Germinal center (tissue), 1 donor: ENCODE measurements around the gene TRPM3.

Experiments used
- DNase-seq: peaks from one replicate; pipeline ENCODE4 v3.0.0; 2012; ENCODE audit warnings: mixed read lengths, low spot score

Gene TRPM3

DNA sequence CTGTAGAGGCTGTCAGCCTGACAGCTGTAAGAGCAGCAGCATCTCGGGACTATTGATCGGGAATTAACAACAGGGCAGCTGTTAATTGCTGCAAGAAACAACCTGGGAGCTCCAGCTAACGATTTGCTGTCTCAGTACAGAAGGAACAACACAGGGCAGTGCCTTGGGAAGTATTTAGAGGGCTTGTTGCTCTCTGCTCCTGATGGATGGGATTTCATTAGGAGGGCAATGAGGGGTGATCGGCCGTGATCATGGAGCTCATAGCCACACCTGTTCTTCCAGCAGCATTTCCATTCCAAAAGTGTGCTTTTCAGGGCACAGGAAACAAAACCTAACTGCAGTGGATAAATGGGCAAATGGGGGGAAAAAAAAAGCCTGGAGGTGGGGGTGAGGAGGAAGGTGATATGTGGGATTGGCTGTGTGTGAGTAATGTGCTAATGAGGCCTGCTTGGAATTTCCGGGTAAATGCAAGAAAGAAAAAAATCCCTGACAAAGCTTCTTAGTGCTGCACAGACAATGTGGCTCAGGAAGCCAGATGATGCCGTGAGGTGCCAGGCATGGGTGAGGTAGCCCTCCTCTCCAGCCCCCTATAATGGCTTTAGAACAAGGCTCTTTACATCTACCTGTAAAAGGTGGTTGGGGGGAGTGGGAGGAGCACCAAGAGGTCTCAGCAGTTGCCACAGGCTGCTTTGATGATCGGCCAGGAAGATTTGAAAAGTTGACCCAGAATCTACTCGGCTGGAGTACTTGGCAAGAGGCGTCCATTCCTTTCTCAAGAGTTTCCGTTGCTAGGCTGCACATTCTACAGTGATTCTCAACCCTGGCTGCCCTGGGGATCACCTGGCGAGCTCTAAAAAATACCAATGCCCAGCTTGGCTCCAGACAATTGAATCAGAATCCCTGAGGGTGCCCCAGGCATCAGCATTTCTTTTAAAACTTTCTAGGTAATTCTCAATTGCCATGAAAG is 567.4 kb downstream of the TRPM3 start:
- DNase-seq: no peak

DNA sequence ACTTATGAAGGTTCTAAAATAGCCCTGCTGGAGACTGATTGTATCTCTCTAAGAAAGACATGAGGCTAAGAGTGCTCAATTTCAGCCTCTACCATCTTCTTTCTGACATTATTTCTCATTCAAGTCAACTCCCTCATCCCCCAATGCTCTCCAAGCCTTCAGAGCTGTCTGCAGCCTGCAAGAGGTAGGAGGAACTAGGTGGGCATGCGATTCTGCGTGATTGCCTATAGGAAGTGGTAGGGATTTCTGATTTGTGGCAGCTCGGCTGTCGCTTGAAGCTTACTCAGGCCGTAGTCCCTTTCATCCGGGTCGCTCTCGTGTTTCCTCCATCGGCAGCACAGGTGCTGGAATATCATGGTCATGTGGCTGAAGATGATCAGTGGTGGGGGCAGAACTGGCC is 568.9 kb downstream of the TRPM3 start:
- DNase-seq: no peak

DNA sequence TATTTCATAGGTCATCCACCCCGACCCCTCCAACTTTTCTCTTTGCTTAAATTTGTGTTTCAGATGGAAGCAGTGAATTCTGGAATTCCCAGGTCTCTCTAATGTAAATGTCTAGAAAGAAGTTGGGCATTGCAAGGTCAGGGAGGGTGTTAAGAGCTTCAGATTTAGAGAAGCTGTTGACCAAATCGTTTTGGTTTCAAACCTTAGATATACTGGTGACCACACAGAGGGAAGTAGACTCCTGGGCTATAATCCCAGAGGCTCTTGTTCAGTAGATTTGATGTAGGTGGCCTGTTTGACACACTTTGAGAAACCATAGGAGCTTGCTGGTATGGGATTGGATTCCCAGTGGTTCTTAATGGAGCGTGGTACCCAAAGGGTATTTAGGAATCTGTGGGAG is 569.6 kb downstream of the TRPM3 start:
- DNase-seq: no peak

DNA sequence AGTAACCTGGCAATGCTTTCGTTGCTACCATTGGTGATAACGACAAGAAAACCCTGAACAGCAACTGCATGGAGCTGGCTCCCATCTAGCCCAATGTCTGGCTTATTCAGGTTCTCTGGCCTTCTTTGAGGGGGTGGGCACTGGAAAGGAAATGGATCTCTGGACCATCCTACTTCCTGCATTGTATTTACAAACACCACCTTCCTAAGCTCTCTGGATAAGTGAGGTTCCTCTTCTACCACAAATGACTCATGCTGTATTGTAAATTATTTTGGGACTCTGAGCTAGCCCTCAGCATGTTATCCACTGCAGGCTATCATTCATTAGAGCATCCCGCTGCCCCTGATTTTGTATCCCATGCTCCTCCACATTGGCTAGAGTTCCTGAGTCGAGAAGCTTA is 570.0 kb downstream of the TRPM3 start:
- DNase-seq: no peak

DNA sequence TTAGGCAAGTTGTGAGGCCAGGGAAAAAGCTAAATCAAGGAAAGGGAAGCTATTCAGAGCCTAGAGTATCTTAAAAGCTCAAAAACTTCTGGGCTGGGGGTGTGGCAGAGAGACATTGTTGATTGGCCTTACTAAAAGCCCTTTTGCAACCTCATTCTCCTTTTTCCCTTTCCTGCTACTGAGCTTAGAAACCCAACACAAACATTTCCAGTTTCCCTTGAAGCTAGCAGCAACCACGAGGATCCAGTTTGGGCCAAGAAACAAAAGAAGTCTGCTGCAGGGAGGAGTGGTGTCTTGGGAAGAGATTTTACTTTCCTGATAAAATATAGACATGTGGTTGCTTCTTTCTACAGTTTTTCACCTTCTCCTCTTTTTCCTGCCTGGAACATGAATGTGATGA is 571.5 kb downstream of the TRPM3 start:
- no peak for DNase-seq

DNA sequence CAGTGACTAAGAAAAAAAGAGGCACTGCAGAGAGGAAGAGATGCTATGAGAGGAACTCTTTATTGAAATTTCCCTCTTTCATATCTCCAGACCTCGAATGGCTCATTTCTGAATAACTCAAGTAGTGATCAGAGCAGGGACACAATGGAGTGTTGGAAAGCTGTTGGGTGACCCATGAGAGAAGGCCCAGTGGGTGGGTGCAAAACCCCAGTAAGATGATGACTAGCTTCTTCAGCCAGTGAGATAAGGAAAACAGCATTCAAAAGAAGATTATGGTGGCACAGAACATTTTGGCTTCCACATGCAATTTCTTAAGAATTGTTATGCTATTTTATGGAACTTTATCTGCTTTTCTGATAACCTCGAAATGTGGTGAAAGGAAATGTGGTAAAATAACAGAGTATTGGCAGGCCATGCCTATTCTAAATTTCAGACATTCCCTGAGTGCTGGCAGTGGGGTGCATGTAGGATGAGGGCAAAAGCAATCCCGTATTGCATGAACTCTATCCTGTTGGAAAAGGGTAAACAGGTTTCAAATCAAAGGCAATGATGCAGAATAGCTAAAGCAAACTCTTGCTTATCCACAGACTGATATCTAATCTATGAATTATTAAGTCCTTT is 579.0 kb downstream of the TRPM3 start:
- DNase-seq: no peak

DNA sequence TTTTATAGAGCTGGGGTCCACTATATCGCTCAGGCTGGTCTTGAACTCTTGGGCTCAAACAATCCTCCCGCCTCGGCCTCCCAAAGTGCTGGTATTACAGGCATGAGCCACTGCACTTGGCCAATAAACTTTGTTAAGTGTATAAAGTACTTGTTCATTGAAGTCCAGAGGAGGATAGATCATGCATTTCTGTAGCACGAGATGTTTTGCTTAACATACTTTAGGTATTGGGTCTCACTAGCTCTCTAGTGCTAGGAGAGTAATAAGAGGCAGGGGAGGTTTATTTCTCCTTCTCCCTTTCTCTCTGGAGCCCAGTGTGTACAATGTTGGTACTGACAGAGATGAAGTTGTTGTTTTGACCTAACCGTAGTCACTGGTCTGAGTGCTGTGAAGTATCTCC is 581.4 kb downstream of the TRPM3 start:
- no peak for DNase-seq

DNA sequence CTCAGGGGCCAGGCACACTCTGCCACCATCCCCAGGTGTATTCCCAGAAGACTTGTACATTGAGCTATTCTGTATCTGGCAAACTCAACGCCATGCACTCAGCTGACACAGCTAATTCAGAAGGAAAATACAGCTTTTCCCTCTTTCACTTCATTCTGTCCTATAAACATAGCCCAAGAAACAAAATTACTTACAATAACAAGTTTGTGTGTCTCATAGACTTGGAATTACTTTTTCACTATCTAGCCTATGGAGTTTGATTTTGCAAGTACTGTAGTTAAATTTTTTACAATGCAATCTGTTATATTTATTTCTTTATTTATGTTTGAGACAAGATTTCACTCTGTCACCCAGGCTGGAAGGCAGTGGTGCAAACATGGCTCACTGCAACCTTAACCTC is 581.9 kb downstream of the TRPM3 start:
- no peak for DNase-seq

DNA sequence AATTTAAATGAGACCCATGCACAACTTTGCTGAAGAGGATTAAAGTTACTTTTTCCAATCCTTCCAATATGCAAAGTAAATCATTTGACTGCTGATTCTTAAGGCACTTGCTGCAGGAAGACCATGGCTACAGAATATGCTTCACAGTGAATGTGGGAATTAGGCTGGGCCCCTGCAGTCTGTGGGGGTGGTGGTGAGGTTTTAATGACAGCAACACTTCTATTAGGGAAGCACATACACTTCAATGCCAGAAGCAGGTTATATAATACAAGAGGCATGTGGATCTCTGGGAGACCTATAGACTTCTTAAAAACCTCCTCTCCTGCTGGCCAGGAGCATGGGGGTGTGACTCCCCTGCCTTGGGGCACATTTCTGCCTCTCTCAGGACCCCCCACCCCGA is 582.4 kb downstream of the TRPM3 start:
- no peak for DNase-seq

DNA sequence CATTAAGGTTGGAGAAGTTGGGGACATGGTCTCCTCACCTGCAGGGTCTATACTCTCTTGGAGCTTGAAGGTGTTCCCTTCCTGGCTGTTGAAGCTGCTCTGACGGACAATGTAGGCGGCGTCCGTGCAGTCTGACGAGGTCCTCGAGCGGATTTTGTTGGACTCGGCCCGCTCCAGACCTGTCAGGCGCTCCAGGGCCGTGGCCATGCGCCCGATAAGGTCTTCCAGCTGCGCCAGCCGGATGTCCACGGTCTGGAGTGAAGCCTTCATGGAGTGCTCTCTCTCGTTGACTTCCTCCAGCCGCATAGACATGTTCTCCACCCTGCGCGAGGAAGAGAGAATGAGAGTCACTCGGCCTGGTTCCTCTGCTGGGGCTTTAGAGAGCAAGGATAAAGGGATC is 584.3 kb downstream of the TRPM3 start:
- no peak for DNase-seq

DNA sequence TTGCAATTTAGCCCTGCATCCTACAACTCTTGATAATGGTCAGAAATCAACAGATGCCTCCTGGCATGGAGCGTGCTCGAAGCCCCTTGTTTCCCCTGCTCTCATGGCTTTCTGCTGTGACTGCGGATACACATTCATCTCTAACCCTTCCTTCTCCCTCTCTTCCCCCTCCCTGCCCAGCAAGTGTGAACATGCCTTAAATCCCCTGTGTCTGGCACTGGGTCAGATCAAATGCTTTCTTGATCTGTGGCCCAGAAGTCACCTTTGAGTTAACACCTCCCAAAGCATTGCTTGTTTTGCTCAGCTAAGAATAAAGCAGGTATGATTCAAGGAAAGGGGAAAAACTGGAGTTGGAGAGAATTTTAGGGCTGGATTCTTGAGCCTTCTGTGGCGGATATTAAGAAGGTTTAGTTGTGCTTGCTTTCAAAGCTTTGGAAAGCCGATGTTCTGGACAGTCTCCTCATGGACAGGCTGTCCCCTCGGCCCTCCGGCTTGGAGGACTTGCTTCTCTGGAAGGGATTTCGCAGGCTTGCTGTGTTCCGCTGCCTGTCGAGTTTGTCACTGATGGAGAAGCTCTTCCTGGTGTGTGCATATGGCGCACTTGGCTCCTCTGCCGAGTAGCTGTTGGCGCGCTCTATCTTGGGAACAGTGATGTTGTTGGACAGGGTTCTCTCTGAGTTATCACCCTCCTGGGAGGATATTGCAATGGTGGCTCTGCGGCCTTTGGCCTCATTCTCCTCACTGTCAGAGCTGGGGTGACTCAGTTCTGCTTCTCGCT is 585.7 kb downstream of the TRPM3 start:
- no peak for DNase-seq

DNA sequence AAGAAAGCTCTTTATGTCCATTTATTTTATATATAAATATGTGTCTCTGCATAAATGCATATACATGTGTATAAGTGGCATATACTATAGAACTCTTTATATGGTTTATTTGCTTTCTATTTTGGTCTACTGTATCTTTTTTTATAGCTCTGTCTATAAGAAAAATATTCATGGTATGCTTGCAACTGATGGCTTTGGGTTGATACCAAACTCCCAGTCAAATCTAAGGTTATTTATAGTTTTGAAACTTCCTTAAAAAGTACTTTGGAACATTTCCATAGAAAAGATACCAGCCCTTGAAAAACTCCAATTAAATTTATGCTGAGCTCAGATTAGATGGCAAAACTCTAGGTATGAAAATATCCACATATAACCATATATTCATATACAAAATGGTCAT is 587.0 kb downstream of the TRPM3 start:
- no peak for DNase-seq

DNA sequence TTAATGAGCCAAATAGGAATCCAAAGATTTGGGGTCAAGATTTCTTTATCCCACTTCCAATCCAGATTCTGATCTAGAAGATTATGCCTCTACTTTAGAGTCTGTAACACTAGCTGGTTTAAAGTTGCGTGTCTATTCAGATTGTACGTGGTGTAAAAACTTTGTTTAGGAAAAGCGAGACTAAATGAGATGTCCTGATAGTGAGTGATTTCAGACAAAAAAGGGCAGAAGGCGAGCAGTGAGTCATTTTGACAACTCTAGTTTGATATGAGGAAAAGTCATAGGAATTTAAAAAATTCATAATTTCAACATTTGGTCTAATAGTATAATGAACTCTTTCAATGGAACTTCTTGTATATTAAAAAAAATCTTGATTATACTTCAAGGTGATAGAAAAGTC is 587.4 kb downstream of the TRPM3 start:
- no peak for DNase-seq

DNA sequence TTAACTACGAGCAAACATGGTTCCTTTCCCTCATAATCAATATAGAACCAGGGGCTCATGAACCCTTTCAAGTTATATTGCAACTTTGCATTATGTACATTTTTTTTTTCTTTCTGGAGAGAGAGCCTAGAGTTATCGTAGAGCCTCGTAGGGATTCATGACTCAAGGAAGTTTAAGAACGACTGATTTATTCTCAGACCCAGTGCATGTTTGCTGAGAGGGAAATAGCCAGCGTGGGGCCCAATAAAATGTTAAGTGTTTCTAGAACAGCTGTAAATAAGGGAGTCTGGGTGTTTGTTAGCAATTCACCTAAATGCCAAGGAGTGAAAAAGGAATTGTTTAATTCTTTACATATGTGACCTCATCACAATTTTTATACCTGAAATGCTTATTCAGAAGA is 587.9 kb downstream of the TRPM3 start:
- DNase-seq: no peak

DNA sequence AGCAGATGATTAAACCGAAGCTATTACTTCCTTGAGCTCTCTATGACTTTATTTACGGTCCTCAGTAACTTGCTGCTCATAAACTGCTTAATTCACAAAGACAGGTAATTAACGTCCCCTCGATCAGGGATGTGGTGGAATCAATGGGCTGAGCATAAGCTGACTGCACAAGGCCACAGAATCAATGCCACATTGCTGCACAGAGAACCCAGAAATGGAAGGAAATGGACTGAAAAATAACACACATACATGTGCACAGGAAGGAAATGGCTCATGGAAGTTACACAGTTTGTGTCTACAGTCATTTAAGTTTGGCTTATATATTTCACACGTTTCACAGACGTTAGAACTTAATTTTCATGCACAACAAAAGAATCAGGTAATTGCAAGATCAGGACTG is 588.7 kb downstream of the TRPM3 start:
- no peak for DNase-seq

DNA sequence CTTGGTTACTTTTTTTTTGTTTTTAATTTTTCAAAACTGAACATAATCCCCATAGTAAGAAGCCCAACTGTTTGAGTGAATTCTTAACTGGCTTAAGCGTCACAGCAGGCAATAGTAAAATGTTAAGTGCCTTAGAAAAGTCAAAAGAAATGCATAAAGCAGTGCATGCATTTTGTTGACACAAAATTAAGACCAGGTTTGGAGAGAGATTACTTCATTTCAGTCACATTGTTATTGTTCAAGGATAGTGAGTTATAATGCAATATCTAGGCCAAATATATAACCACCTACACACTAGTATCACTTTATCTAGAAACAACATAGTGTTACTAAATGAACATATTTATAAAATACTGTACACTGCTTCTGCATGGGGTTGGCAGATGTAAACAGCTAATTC is 590.1 kb downstream of the TRPM3 start:
- no peak for DNase-seq

DNA sequence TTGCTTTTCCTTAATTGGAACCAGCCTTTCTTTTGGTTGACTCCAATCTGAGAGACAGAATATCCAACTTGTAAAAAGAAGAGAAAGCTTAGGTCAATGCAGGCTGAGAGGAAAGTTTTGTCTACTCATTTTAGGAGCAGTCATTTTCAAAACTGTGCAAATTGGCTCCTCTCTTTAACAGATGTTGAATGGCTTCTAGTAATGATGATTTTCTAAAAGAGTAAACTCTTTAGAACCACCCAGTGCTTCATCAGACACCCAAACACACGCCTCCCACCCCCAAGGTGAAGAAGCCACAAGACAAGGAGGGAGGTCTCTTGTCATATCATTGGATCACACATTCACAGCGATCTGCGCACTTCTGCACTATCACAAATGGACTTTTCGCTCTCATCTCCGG is 590.7 kb downstream of the TRPM3 start:
- DNase-seq: no peak

DNA sequence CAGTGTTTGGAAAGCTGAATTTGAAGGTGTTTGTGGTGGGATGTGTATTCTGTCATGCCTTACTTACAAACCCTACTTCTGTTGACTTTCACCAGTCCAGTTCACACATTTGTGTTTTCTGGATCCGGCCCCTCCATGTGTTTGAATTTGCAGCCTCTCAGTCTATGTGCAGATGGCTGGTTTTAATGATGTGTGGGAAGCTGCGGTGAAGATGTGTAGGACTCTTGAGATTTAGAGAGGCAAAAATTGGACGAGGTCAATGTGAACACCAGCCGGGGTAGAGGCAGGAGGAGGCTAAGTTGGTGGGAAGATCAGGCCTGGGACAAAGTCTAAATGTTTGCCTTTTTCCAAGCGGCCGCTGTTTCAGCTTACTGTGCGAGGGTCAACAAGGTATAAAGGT is 591.6 kb downstream of the TRPM3 start:
- DNase-seq: no peak

DNA sequence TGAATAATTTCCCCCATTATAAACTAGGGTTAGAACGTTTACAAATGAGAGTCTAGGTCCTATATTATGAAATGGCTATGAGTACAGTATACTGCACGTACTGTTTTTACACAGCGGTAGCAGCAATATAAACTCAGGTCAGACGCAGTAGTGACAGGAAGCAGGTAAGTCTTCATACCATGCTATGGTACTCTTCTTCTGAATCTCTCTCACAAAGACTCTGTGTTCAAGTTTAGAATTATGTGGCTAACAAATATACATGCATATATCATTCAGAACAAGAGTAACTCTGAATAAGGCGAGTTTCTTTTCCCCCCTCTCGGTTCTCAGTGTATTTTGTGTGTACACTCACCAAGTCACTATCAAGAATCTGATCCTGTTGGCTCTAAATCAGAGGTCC is 592.0 kb downstream of the TRPM3 start:
- DNase-seq: no peak

DNA sequence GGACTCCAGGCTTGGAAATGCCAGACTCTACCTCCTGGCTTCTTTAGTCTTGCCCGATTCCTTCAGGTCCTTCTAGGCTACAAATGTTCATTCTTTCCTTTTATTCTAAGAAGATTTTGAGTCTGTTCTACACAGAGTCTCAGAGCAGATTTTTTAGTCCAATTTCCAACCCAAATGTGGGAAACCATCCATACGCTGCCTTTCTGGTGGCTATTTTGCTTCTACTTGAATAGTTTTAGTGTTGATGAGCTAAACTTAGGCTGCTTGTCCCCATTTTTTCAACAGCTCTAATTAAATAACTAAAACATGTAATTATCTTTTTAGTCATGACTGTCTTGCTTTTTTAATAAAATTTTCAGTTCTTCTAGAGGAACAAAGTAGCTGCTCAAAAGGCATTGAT is 594.5 kb downstream of the TRPM3 start:
- no peak for DNase-seq

DNA sequence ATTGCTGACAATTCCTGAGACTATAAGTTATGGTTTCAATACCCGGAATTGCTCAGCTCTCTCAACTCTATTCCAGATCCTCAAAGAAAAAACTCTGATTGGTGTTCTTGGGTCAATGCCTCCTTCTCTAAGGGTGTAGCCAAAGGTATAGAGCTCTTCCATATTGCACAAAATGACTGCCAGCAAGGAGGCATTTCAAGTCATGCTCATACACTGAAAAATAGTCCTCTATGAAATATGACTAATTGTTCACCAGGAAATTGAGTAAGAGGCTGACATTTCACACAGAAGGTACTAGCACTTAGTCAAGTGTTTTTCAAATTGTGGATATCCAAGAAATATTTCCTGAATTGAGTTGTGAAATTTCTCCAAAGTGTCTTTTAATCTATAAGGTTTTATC is 595.9 kb downstream of the TRPM3 start:
- no peak for DNase-seq

DNA sequence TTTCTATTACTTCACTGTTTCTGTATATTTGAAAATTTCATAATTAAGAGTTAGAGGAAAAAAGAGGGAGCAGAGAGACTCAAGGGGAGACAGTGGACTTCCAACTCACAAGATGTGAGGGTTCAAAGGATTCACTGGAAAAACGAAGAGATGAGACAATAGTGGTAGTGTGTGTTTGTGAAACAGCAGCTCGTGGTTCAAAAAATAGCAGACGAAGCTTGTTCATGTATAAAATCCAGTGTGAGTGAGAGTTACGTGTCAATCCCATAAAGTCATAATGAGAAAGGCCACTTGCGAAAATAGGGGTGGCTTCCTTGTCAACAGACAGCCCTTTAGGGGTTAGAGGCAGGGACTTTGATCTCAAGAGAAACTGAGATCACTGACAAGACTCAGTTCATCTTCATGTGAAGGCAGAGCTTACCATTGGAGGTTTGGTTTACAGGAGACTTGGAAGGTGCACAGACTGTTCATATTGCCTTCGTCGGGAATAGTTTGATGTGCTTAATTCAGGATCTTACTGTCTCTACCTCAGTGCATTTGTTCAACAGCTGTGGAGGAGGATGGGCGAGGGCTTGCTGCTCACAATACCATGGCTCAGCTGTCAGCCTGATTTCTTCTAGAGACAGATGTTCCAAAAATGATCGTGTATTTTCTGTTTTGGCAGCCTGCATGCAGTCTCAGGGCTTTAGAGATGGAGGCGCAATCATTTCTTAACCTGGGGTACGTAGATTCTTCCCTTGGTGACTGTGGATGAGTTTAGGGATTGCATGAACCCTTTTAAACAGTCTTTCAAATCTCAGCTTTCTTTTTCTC is 601.3 kb downstream of the TRPM3 start:
- no peak for DNase-seq
